Measurements from ENCODE around the gene DTX3. TPM values are rescaled to one million over a fixed set of nuclear protein-coding genes. Genes with fewer than 3 reads are reported as not detected.
"Not testable (repeated sequence)": the region's sequence is repeated elsewhere in the genome, so short reads cannot be mapped to it uniquely, and the experiment has no call there.

DTX3 gene
- total RNA-seq: 10 to 100 TPM; 10.4 to 19.0 (median 12.1) TPM

GRCh38 chr12:57604454-57604991 is at the start of gene DTX3:
TSS of gene DTX3 (plus strand) at chr12:57604824. CDS start at chr12:57606518, 1,694 bp downstream.
- Histone ChIP-seq H3K27me3 (no peaks in the 10 kb centered on the region), H3K4me1 (peaks cover 27% of the 10 kb centered on the region), H3K9me3 (no peaks in the 10 kb centered on the region), H3K27ac (peak within 1 kb of the TSS; percentile 81), H3K36me3 (peaks cover 32% of the 10 kb centered on the region), H3K4me3 (peak within 1 kb of the TSS; percentile 64)
- DNase-seq (ENCODE audit: low spot score in 2 of 2): no peak
- WGBS: 4% methylated on average over 16 of the region's 36 CpGs
- no peak for TF ChIP-seq POLR2AphosphoS5 (IDR thresholded peaks at IDR 0.05)
- no peak for TF ChIP-seq EP300 (IDR thresholded peaks at IDR 0.05)
- TF ChIP-seq POLR2A (IDR thresholded peaks at IDR 0.05): no peak
- no peak for TF ChIP-seq CTCF (IDR thresholded peaks at IDR 0.05)

- H3K4me1 ChIP-seq: peaks cover 3% of the 10 kb centered on the region
- no peaks in the 10 kb centered on the region for H3K9me3 ChIP-seq
- WGBS: 100% methylated on average over 1 of the region's 1 CpG
- no peak overlapping the region for H3K4me3 ChIP-seq
- no peaks in the 10 kb centered on the region for H3K36me3 ChIP-seq
- TF ChIP-seq CTCF (IDR thresholded peaks at IDR 0.05) (no peak), POLR2A (IDR thresholded peaks at IDR 0.05) (no peak), EP300 (IDR thresholded peaks at IDR 0.05) (no peak), POLR2AphosphoS5 (IDR thresholded peaks at IDR 0.05) (no peak)
- peak in 1 of 2 donors; percentile 40 for DNase-seq (ENCODE audit: low spot score in 2 of 2)
- no peak overlapping the region for H3K27ac ChIP-seq
- H3K27me3 ChIP-seq: peaks cover 15% of the 10 kb centered on the region
Measured at GRCh38 chr12:57554897-57555296, 49.7 kb upstream of the DTX3 start.

- Histone ChIP-seq H3K9me3 (no peaks in the 10 kb centered on the region), H3K27ac (no peak overlapping the region), H3K36me3 (no peaks in the 10 kb centered on the region), H3K4me1 (no peaks in the 10 kb centered on the region), H3K27me3 (peaks cover 16% of the 10 kb centered on the region), H3K4me3 (no peak overlapping the region)
- DNase-seq (ENCODE audit: low spot score in 2 of 2): peak in 1 of 2 donors; percentile 20
- WGBS: 89% methylated on average over 4 of the region's 4 CpGs
- TF ChIP-seq CTCF (IDR thresholded peaks at IDR 0.05): no peak
- no peak for TF ChIP-seq POLR2AphosphoS5 (IDR thresholded peaks at IDR 0.05)
- no peak for TF ChIP-seq EP300 (IDR thresholded peaks at IDR 0.05)
- TF ChIP-seq POLR2A (IDR thresholded peaks at IDR 0.05): no peak
Measured at GRCh38 chr12:57558864-57559263, 45.8 kb upstream of the DTX3 start.

GRCh38 chr12:57560516-57560915 is 44.1 kb upstream of the DTX3 start:
- peaks cover 18% of the 10 kb centered on the region for H3K27me3 ChIP-seq

GRCh38 chr12:57561117-57561516 is 43.5 kb upstream of the DTX3 start:
- not testable (repeated sequence) for H3K27ac ChIP-seq, H3K4me1 ChIP-seq, H3K9me3 ChIP-seq, H3K36me3 ChIP-seq, H3K4me3 ChIP-seq
- peak in 1 of 2 donors; percentile 20 for DNase-seq (ENCODE audit: low spot score in 2 of 2)
- H3K27me3 ChIP-seq: peaks cover 20% of the 10 kb centered on the region
- WGBS: 57% methylated on average over 1 of the region's 1 CpG

More at GRCh38 chr12:57560516-57560915, 44.1 kb upstream of the DTX3 start:
- Histone ChIP-seq H3K4me3 (no peak overlapping the region), H3K27ac (no peak overlapping the region), H3K36me3 (no peaks in the 10 kb centered on the region), H3K4me1 (no peaks in the 10 kb centered on the region), H3K9me3 (no peaks in the 10 kb centered on the region)
- DNase-seq (ENCODE audit: low spot score in 2 of 2): no peak
- TF ChIP-seq POLR2A (IDR thresholded peaks at IDR 0.05): no peak
- TF ChIP-seq CTCF (IDR thresholded peaks at IDR 0.05): no peak
- TF ChIP-seq POLR2AphosphoS5 (IDR thresholded peaks at IDR 0.05): no peak
- TF ChIP-seq EP300 (IDR thresholded peaks at IDR 0.05): no peak
- WGBS: 89% methylated on average over 2 of the region's 2 CpGs

- H3K4me3 ChIP-seq: no peak overlapping the region
- H3K4me1 ChIP-seq: no peaks in the 10 kb centered on the region
- no peak for DNase-seq (ENCODE audit: low spot score in 2 of 2)
- no peak overlapping the region for H3K27ac ChIP-seq
- H3K27me3 ChIP-seq: peaks cover 35% of the 10 kb centered on the region
- no peaks in the 10 kb centered on the region for H3K9me3 ChIP-seq
- TF ChIP-seq EP300 (IDR thresholded peaks at IDR 0.05) (no peak), CTCF (IDR thresholded peaks at IDR 0.05) (no peak), POLR2A (IDR thresholded peaks at IDR 0.05) (no peak), POLR2AphosphoS5 (IDR thresholded peaks at IDR 0.05) (no peak)
- 42% methylated on average over 4 of the region's 4 CpGs for whole genome bisulfite sequencing
- no peaks in the 10 kb centered on the region for H3K36me3 ChIP-seq
Measured at GRCh38 chr12:57563358-57563757, 41.3 kb upstream of the DTX3 start.
